GM19193 (cell line): ENCODE data around the gene DGKH.

ENCODE experiments used
- POLR2A ChIP-seq: IDR thresholded peaks from 4 replicates; pipeline ENCODE4 v1.6.1; 2011; ENCODE audit not compliant: insufficient read depth, insufficient read length; ENCODE audit errors: extremely low read depth

Gene DGKH

DNA sequence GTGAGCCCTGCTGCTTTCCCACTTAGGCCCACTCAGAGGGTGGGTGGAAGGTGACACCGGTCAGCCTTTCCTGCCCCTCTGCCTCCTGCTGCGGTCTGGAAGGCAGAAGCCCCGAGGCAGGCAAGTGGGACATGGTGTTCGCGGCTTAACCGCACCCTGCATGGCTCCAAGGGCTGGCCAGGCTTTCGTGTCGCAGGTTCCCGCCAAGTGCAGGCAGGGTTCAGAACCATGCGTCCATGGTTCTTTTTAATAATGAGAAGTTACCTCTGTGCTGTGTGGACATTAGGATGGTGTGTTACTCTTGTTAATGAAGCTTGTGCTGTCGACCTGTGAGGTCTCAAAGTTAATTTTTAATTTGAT lies 986 bp downstream of the DGKH start:
- TF ChIP-seq POLR2A: no peak

DNA sequence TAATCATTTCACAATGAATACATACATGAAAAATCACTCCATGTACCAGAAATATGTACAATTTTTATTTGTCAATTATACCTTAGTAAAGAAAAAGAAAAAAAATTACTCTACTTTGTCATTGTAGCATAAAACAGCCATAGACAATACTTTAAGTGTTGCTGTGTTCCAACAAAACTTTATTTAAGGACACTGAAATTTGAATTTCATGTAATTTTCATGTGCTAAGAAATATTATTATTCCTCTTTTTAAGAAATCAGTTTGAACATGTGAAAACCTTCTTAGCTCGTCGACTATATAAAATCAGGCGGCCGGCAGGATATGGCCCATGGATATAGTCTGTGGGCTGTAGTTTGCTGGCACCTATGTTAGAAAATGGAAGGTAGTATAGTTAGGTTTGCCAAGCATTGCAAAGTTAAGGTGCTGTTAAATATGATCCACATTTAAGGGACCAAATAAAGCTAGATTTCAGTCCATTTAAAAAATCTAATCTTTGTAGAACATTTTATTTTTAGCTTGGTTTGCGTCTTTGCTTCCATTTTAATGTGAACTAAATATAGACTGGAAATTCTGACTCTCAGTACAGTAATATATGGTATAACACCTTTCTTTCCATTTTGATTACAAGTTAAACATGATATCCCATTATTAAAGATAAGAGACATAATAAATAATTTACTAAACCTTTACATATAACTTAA lies 6.5 kb downstream of the DGKH start:
- no peak for TF ChIP-seq POLR2A

DNA sequence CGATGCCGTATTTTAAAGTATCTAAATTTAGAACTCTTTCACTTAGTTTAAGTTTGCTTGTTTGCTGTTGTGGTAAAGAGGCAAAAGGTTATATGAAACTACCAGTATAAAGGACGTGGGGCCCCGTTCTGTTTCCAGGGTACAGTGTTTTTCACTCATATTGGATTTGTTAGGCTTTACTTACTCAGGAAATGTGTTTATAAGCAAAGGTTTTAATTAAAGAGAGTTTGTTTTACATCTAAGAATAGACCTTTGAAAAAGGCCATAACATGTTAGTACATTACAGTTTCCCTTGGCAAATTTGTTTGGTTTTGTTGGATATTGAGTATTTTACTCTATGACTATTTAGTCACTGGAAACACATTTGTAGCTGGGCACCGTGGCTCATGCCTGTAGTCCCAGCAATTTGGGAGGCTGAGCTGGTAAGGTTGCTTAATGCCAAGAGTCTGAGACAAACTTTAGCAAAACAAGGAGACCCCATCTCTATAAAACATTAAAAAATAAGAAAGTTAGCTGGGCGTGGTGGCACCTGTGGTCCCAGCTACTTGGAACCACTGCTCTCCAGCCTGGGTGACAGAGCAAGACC lies 7.1 kb downstream of the DGKH start:
- TF ChIP-seq POLR2A: no peak

DNA sequence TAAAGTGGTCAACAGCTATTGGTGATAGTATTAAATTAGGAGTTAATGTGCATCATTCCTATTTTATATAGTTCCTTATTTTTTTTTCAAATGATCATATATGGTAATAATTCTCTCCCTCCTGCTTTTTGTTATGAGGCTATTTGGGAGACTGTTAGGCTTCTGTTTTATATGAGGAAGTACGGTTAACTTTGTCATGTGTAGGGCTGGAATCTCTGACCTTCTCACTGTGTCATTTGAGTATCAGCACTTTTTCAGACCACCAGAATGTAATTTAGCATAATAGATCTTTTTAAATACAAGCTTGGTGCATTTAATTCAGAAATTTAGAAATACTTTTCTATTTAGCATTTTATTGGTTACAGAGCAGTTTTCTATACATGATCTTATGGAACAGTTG lies 7.7 kb downstream of the DGKH start:
- no peak for TF ChIP-seq POLR2A

DNA sequence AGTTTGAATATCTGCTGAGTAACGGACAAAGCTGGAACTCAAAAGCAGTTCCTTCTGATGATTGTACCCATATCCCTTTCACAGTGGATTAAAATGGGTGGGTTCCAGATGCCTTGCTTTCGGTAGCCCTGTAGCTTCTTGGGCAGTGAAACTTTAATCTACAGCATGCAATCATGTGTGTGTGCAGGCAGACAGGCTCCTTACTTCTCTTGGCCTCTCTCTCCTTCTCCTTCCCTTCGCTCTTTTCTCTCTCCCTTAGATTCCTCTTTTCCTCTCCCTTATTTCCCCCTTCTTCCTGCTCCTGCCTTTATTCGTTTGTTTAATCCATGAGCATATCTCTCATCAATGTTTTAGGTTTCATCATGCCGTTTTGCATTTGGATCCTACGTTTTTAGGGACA lies 8.1 kb downstream of the DGKH start:
- no peak for TF ChIP-seq POLR2A

DNA sequence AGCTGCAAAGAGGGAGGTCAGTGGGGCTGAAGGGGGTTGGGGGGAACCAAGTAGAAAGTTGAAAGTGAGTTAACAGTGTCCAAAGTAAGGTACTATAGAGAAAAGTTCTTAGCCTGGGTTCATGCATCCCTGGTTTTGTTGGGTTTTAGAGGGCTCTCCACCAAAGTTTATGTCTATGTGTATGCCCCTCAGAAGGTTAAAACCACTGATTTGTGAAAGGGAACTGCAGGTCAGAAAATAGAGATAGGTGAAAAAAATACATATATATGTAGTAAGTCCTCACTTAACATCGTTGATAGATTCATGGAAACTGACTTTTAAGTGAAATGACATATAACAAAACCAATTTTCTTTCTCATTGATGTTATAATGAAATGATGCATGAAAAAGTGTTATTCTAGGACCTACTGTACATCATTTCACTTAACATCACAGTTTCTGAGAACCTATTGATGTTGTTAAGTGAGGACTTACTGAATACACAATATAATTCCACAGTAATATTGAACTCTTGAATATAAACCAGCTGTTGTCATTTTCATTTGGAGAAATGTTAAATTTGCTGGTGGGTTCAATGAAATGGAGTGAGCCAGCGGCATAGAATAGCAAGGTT lies 9.6 kb downstream of the DGKH start:
- TF ChIP-seq POLR2A: no peak

DNA sequence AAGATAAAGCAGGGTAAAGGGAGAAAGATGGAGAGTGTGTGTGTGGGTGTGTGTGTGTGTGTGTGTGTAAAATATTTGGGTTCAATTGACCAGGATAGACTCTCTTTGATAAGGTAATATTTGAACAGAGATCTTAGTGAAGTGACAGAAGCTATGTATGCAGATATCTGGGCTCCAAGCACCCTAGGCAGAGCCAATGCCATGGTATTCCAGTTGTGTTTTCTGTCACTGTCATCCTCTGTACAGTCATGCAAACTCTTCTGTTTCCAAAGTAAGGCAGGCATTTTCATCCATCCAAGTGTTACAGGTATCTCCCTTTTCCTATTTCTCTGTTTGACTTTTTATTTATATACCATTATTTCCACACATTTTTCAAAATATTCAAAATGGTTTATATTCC lies 13.5 kb downstream of the DGKH start:
- no peak for TF ChIP-seq POLR2A

DNA sequence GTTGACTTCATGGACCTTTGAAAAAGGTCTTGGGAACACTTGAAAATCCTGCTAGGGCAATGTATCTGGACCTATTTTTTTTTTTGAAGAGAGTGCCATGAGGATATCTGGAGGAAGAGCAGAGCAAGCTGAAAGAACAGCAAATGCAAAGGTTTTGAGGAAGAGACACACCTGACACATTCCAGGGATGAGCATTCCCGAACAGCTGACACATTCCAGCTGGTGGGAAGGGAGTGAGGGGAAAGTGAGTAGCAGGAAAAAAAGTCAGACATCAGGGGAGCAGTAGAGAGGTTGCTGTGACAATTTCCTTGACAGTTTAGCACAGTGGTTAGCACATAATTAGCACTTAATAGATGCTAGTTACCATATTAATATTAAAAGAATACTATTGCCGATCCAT lies 14.7 kb downstream of the DGKH start:
- TF ChIP-seq POLR2A: no peak

DNA sequence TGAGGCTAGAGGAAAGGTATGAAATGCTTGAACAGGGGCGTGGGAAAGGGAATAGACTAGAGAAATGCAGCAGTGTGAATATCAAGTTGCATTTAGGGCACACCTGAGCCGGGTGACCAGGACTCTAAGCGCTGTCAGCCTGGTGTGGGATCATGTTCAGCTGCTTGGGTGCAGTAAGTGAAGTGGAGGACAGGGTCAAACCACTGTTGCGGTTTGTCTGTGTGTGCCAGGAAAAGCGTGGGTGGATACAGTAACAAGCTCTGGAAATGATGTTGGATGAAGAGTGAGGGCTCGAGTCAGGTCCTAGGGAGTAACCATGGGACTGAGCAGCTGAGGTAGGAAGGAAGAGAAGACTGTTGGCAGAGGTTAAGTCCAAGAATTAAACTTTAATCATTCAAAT lies 15.8 kb downstream of the DGKH start:
- no peak for TF ChIP-seq POLR2A

DNA sequence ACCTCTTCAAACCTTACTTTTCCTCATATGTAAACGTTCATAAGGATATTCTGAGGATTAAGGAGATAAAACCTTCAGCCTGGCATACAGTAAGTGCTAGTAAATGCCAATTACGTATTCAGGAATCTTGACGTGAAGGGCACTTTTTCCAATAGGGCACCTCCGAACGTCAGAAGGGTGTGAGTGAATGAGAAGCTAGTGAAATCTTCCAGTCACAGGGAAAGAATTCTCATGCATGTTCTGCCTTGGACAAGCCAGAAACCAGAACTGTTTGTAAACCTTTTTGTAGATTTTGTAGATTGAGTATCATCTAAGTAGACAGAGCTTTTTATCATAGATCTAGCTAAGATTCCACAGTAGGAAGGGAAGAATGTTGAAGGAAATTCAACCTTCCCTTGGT lies 16.5 kb downstream of the DGKH start:
- no peak for TF ChIP-seq POLR2A

DNA sequence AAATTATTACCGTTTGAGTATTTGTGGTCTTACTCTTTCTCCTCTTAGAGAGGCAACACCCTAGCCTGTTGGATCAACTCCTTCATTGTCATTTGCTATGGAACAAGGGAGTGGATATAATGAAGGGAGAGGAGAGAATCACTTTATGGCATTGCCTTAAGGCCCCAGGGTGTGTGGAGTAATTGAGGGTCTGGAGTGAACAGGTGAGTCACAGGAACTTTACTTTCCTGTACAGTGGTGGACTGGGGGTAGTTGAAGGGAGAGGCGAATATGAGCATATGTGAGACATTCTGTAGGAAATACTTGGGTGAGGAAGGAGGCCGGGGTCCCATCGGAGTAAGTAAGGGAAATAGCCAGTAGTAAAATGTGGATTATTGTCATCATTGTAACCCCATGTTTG lies 17.0 kb downstream of the DGKH start:
- TF ChIP-seq POLR2A: no peak

DNA sequence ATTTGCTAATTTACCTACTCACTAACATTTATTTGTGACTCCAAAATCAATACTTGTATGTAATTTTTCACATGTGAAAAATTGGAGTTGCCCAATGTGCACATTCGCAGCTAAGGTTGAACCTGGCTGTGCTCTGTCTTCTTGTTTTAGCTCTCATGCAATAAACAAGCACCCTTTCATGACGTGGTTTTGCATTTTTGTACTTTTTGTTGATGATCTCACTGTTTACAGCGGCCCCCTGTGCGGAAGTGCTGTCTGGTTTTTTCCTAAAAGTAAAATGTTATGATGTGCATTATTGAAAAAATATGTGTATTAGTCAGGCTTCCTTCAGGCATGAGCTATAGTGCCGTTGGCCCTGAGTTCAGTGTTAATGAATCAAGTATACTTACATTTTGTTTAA lies 18.1 kb downstream of the DGKH start:
- TF ChIP-seq POLR2A: no peak

DNA sequence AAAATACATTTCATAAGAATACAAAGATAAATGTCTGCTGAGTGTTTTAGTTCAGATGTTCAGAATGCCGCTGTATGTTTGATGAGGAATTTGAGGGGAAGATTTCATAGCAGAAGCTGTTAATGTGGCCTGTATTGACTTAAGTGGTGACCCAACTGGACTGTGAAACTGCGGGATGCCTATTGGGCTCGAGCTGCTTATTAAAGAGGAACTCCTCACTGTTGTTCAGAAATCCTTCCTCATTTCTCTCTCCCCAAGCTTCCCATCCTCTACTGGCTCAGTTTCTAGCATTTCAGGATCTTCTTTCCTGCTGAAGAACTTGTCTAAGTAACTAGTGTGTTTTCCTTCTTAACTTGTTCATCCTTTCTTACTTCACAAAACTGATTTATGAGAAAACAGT lies 20.4 kb downstream of the DGKH start:
- TF ChIP-seq POLR2A: no peak

DNA sequence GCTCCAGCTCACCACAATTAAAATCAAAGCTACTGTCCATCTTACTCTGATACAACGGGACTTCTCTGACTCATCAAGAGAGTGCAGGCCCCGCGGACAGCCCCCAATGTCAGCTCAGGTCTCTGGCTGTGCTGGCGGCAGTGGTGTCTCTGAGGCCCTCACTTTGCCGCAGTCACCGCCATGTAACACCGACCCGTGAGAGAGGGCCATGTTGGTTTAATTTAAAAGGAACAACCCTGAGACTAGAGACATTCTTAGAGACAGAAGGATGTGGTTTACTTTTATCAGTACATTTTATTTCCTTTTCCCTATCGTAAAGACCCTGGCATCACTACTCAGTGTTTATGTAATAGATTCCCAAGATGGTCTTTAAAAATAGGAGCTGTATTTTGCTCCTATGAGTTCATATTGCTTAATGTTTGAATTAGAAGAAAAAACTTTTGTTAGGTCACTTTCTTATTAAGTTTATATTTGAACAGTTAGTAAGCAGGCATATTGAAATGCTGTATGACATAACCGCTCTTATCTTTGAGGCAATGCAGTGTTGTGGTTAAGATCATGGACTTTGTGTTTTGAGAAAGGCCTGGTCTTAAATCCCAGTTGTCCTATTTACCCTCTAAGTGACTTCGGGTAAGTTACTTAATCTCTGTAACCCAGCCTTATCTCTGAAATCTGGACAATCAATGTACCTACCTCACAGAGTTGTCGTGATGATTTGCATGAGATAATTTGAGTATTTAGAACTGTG lies 23.4 kb downstream of the DGKH start:
- TF ChIP-seq POLR2A: no peak

DNA sequence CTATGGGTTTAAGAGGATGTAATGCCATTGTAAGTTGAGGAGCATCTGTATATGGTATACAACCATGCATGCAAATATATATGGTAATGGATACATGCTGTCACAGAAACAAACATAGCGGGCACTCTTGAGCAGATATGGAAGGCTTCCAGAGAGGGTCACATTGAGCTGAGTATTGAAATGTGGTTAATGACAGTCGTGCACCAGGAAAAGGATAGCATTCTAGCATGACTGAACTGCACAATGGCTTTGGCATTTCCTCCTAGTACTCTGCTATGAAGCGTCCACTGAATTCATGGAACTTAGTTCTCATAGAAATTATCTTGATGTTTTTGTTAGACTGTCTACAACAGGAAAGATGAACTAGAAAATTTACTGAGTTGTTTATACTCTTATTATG lies 25.2 kb downstream of the DGKH start:
- TF ChIP-seq POLR2A: no peak

DNA sequence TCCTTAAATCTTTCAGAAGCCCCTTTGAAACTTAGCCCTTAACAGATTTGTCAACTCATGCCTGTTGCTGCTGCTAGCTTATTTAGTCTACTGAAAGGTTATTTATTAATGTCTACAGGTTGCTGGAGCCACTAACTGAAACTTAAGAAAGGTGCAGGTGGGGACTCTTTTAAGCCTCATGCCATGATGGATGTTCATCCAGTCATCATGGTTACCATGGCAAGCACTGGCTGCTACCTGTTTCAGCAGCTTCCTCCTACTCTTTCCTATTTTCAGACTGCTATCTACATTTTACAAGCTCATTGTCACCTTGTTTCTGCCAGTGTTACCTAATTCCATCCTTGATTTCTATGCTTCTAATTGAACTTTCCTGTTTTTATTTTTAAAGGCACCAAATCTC lies 27.1 kb downstream of the DGKH start:
- TF ChIP-seq POLR2A: no peak

DNA sequence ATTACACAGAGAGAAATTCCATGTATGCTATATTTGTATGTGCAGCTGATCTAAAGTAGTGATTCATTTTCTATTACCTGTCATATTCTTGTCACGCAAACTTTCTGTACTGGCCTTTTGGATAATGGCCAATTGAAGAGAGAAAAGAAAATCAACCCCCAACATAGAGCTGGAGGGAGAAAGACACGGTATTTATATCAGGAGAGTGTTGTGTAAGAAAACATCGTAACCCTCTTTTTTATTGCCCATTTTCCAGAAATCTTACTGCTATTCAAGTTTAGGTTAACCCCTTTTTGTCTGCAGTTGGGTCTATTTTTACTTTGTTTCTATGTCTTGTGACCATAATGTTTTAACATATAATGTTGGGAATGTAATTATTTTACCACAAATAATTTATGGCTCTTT lies 27.9 kb downstream of the DGKH start:
- TF ChIP-seq POLR2A: no peak
